Measurements from ENCODE around the gene NRARP. TPM values are rescaled to one million over a fixed set of nuclear protein-coding genes. Genes with fewer than 3 reads are reported as not detected.

Gene NRARP
- total and polyA plus RNA-seq, 2 of the 13 experiments (the other 11 are each of a cell fraction or from before 2014, with no cell fraction given) = 0.22 to 0.46 TPM

- no peak for TF ChIP-seq ZNF275 (CRISPR knock-in tag; IDR thresholded peaks at IDR 0.05; ENCODE audit: borderline replicate concordance)
- no peak for TF ChIP-seq CEBPG (CRISPR knock-in tag; IDR thresholded peaks at IDR 0.05)
- TF ChIP-seq MXD4 (CRISPR knock-in tag; IDR thresholded peaks at IDR 0.05) = no peak
- TF ChIP-seq ATF3 (CRISPR knock-in tag; IDR thresholded peaks at IDR 0.05) = no peak
- 0 out of 2 replicates have a peak, but pooled peaks have one; percentile 21 for TF ChIP-seq ZNF776 (CRISPR knock-in tag; IDR thresholded peaks at IDR 0.05)
- no peak for TF ChIP-seq KDM2A (CRISPR knock-in tag; IDR thresholded peaks at IDR 0.05; ENCODE audit: borderline replicate concordance, low read depth)
- TF ChIP-seq ARID5B (CRISPR knock-in tag; IDR thresholded peaks at IDR 0.05) = no peak
- TF ChIP-seq ADNP (CRISPR knock-in tag; IDR thresholded peaks at IDR 0.05) = no peak
- TF ChIP-seq ZNF329 (CRISPR knock-in tag; IDR thresholded peaks at IDR 0.05; ENCODE audit: low read depth) = no peak
- no peak for TF ChIP-seq ZBTB42 (CRISPR knock-in tag; IDR thresholded peaks at IDR 0.05)
- TF ChIP-seq HMG20A (CRISPR knock-in tag; IDR thresholded peaks at IDR 0.05; ENCODE audit: borderline replicate concordance) = no peak
- no peak for TF ChIP-seq TARDBP (CRISPR knock-in tag; IDR thresholded peaks at IDR 0.05)
- 0 out of 2 replicates have a peak, but pooled peaks have one; percentile 6 for TF ChIP-seq TFDP2 (CRISPR knock-in tag; IDR thresholded peaks at IDR 0.05)
- TF ChIP-seq NFE2L2 (IDR thresholded peaks at IDR 0.05; ENCODE audit: low read length) = no peak
- peak; percentile 4; the same call in 1 of the 2 replicates for TF ChIP-seq ZNF280D (CRISPR knock-in tag; IDR thresholded peaks at IDR 0.05)
- no peak for TF ChIP-seq ZNF614 (CRISPR knock-in tag; IDR thresholded peaks at IDR 0.05; ENCODE audit: borderline replicate concordance)
- no peak for TF ChIP-seq ZNF138 (CRISPR knock-in tag; IDR thresholded peaks at IDR 0.05; ENCODE audit: low read depth)
- 0 out of 2 replicates have a peak, but pooled peaks have one; percentile 31 for TF ChIP-seq ZBTB7A (CRISPR knock-in tag; IDR thresholded peaks at IDR 0.05)
- no peak for TF ChIP-seq ZNF432 (CRISPR knock-in tag; IDR thresholded peaks at IDR 0.05; ENCODE audit: borderline replicate concordance)
- TF ChIP-seq KLF9 (CRISPR knock-in tag; IDR thresholded peaks at IDR 0.05; ENCODE audit: low read depth) = no peak
- peak; percentile 38; the same call in 1 of the 2 replicates for TF ChIP-seq KDM3A (CRISPR knock-in tag; IDR thresholded peaks at IDR 0.05; ENCODE audit: low read depth)
- TF ChIP-seq MEF2D (CRISPR knock-in tag; IDR thresholded peaks at IDR 0.05) = no peak
These were observed 7.3 kb downstream of the NRARP start (continued) for GRCh38 chr9:137294681-137295237.
